Adipose tissue (tissue), 3 donors: ENCODE results near the gene FOXJ2. TPM values are rescaled to one million over a fixed set of nuclear protein-coding genes. Genes with fewer than 3 reads are reported as not detected.
A peak's percentile ranks its signal among the peaks of the same experiment; 100 is the strongest.
"Not testable (repeated sequence)": the region's sequence is repeated elsewhere in the genome, so short reads cannot be mapped to it uniquely, and the experiment has no call there.

Experiments used
- H3K27ac ChIP-seq: one replicate; pipeline ENCODE4 v1.5.1; 2013; ENCODE audit warnings: low read depth, low read length
- WGBS, 3 donors: extraction: QIAGEN DNeasy Blood & Tissue Kit; methylation state at CpG; one replicate each; pipeline ENCODE4 v1.1.7; 2013; 5-methylcytosine and 5-hydroxymethylcytosine counted together
- polyA plus RNA-seq, 3 donors: library from polyadenylated mRNA; stranded (reverse); fragments of 200-250 nt; gene quantifications; one replicate each; pipeline ENCODE4 v1.2.3, GENCODE V29; 2013
- donor health status: healthy with polysubstance abuse.
- donor health status: Bipolar disorder and iron deficiency.
- donor health status: healthy.

Gene FOXJ2
- polyA plus RNA-seq, 3 donors = 4.8 to 8.7 (median 7.6) TPM

DNA sequence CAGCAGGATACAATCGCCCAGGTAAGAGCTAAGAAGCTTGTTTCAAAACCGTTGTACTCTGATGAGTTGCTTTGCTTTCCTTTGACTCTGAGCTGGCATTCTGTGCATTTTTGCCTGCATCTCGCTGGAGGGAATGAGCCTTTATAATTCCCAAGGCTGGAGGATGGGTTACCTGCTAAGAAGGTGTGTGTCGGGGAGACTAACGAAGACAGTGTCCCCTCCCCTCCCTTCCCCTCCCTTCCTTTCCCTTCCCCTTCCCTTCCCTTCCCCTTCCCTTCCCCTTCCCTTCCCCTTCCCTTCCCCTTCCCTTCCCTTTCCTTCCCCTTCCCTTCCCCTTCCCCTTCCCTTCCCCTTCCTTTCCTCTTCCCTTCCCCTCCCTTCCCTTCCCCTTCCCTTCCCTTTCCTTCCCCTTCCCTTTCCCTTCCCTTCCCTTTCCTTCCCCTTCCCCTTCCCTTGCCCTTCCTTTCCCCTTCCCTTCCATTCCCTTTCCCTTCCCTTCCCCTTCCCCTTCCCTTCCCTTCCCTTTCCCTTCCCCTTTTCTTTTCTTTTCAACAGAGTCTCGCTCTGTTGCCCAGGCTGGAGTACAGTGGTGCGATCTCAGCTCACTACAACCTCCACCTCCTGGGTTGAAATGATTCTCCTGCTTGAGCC lies 18.2 kb downstream of the FOXJ2 start:
- H3K27ac ChIP-seq = no peak overlapping the region
- 84 to 89% (median 87%) methylated on average over 7 of the region's 7 CpGs for WGBS, 3 donors

DNA sequence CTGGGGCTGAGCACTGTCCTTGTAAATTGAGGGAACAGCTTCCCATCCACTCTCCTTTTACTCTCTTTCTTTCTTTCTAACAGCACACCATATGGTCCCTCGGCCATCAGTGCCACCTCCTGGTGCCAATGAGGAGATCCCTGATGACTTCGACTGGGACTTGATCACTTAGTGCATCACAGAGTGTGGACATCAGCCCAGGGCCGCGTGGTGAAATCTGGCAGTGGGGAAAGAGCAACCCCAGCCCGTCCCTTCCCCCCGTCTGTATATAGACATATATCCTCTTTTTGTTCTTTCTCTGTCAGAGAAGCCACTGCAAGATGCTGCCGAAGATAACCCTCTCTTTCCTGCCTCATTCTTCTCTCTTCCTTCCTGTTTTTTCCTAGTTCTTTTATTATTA lies 20.2 kb downstream of the FOXJ2 start:
- 50 to 82% (median 52%) methylated on average over 7 of the region's 7 CpGs for WGBS, 3 donors
- no peak overlapping the region for H3K27ac ChIP-seq

DNA sequence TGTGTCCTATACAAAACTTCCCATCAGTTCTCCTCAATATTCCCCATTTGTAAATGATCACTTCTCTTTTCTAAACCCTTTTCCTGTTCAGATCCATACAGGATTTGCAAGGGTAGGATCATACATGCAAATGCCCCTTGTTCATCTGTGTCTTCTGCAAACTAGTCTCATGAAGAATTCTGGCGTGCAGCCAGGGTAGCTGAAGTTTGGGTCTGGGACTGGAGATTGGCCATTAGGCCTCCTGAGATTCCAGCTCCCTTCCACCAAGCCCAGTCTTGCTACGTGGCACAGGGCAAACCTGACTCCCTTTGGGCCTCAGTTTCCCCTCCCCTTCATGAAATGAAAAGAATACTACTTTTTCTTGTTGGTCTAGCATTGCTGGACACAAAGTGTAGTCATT lies 22.3 kb downstream of the FOXJ2 start:
- no peak overlapping the region for H3K27ac ChIP-seq
- WGBS, 3 donors = 92 to 93% (median 93%) methylated on average over 2 of the region's 2 CpGs

DNA sequence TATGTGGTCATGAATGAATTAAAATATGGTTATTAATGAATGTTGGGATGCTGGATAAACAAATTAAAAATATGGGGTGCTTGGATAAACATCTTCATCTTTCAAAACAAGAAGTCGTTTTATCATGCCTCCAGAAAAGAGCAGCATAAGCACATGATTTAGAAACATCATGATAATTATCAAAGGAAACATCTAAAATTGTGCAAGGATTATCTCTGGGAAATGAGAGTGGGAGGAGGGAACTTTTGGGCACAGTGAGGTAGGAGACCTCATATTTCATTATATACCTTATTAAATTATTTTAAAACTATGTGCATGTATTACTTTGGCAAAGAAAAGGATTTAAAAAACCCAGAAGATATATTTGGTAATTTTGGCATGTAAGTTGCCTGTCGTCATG lies 24.8 kb downstream of the FOXJ2 start:
- H3K27ac ChIP-seq = no peak overlapping the region
- 43 to 75% (median 47%) methylated on average over 2 of the region's 2 CpGs for WGBS, 3 donors

DNA sequence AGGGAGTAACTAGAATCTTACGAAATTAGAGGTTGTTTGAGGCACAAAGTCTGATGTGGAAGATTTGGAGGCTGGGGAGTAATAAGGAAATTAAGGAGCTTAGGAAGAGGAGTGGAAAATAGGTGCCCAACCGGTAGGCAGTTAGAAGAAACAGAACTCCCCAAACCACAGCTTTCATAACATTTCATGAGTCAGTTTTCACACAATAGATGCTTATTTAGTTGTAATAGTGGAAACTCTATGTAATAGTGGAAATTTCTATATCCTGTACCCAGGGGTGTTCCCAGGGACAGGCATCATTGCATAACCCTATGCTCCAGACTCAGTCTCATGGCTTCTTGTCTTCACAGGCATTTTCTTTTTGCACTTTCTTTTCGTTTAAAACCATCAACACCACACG lies 25.3 kb downstream of the FOXJ2 start:
- whole genome bisulfite sequencing, 3 donors = 41 to 71% (median 43%) methylated on average over 4 of the region's 4 CpGs
- H3K27ac ChIP-seq = no peak overlapping the region

DNA sequence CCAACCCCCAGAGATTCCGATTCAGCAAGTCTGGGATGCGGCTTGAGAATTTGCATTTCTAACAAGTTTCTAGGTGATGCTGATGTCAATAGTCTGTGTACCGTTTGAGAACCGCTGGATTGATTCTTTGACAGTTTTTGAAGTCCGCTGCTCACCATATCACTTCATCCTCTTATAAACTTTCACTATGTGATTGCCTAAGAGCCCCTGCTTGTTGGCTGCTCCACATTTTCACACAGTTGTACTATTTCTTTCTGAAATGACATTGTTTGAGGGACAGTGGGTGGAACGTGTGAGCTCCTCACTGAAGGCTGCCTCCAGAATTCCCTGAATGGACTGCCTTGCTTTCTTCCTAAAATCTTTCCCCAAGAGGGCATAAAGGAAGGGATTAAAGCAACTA lies 26.0 kb downstream of the FOXJ2 start:
- 56 to 70% (median 67%) methylated on average over 6 of the region's 6 CpGs for WGBS, 3 donors
- H3K27ac ChIP-seq = no peak overlapping the region

DNA sequence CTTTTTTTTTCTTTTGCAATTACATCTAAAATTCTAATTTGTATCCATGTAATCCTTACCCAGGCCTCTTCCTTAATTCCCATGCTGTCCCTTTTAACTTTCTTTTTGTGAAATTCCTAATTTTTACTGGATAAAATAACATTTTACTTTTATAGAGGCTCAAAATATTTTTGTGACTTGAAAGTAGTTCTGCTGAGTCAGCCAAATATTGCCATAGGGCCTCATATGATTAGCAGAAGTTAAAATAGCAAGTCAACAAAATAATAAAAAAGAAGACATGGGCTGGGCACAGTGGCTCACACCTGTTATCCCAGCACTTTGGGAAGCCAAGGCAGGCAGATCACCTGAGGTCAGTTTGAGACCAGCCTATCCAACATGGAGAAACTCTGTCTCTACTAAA lies 31.6 kb downstream of the FOXJ2 start:
- no peak overlapping the region for H3K27ac ChIP-seq

DNA sequence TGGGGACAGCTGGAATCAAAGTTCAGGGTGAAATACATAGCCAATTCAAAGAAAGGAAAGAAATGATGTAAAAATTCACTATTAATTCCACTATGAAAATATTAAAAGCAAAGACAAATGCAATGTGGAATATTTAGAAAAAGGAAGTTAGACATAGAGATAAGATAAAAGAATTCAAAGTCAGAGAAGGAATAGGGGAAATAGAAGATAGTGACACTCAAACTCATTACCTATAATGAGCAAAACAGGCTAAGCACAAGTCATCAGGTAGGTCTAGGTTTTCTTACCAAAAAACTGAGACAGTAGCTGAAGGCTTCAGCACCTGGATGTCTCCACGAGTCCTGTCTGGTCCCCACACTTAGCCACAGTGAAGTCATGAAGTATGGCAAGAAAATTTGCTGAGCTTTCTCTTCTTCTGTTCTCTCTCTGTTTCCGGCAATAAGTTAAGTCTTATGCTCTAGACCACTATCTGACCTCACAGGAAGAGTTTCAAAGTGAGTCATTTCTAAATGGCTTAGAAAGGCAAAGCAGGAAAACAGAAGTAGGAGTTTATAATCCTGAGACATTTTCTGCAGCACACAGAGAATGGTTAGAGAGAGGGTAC lies 33.6 kb downstream of the FOXJ2 start, which contains the start of gene C3AR1:
C3AR1 (minus strand) TSS at position 369 of the 604 bp plus-strand sequence. CDS start 6,174 bp downstream, outside the sequence.
- WGBS, 3 donors = 22 to 56% (median 26%) methylated on average over 2 of the region's 2 CpGs

DNA sequence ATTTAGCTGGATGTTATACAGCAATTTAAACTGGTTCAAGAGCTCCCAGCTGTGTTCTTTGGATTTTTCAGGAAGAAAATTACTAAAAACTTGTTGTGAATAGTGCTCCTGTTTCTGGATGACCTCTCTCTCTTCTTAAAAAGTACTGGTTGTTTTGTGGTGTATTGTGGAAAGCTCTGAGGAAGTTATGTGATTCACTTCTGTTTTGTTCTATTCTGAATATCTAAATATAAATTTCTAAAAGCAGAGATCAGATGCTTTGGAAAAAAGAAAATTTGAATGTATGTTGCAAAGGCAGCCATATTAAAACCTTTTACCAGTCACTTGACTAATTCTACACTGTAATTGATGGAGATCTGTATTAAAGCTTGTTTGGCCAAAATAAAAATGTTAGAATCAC lies 37.1 kb downstream of the FOXJ2 start:
- H3K27ac ChIP-seq = no peak overlapping the region

More for the DNA sequence above, 33.6 kb downstream of the FOXJ2 start, which contains the start of gene C3AR1:
- H3K27ac ChIP-seq = no peak within 1 kb of the TSS

DNA sequence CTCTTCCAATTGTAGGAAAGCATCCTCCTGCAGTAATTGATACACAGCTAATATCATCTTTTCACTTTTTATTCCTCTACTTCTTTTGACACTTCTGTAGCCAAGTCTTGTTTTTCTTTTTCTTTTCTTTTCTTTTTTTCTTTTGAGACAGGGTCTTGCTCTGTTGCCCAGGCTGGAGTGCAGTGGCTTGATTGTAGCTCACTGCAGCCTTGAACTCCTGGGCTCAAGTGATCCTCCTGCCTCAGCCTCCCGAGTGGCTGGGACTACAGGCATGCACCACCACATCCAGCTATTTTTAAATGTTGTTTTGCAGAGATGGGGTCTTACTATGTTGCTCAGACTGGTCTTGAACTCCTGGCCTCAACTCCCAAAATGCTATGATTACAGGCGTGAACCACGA lies 39.3 kb downstream of the FOXJ2 start:
- WGBS, 3 donors = 86 to 96% (median 87%) methylated on average over 3 of the region's 3 CpGs
- H3K27ac ChIP-seq = not testable (repeated sequence)

DNA sequence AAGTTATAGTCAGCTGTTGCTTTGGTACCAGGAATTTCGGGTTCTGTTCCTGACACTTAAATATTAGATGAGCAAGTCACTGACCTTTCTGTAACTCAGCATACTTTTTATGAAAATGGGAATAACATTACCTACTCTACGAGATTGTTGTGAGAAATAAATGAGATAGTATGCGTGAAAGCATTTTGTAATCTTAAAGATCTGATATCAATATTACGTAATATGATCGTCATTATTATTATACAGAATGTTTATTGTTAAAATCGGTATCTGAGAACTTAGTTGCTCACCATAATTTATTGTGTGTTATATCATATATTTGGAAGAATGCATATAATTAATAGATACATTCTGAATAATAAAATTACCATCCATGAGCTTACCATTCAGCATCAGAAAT lies 43.4 kb downstream of the FOXJ2 start:
- H3K27ac ChIP-seq = no peak overlapping the region
- 81 to 85% (median 82%) methylated on average over 6 of the region's 6 CpGs for WGBS, 3 donors

DNA sequence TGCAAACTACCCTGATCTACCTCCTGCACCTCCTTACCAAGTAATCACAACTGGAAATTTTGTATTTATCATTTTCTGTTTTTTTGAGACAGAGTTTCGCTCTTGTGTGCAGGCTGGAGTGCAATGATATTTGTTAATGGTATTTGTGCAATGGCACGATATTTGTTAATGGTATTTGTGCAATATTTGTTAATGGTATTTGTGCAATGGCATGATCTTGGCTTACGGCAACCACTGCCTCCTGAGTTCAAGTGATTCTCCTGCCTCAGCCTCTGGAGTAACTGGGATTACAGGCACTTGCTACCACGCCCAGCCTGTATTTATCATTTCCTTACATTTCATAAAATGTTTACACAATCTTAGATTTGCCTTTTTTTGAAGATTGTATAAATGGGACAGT lies 43.9 kb downstream of the FOXJ2 start:
- 60 to 80% (median 67%) methylated on average over 4 of the region's 4 CpGs for WGBS, 3 donors
- no peak overlapping the region for H3K27ac ChIP-seq

DNA sequence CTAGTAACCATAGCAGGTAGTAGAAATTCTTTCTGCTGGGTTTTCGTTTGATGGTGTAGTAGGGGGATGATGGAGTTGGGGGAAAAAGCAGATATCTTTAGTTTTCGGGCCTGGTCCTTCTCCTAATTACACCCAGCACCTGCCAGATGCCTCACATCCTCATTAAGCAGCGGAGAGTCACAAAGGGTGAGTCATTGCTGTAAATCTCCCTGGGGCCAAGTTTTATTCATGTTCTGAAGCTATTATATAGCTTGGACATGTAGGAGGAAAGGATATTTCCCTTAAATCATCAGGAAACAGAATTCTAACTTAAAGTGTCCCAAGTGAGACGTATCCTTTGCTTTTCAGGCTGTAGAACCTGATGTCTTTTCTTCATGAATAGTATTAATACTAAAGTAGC lies 44.7 kb downstream of the FOXJ2 start:
- H3K27ac ChIP-seq = no peak overlapping the region
- WGBS, 3 donors = 46 to 79% (median 65%) methylated on average over 4 of the region's 4 CpGs

DNA sequence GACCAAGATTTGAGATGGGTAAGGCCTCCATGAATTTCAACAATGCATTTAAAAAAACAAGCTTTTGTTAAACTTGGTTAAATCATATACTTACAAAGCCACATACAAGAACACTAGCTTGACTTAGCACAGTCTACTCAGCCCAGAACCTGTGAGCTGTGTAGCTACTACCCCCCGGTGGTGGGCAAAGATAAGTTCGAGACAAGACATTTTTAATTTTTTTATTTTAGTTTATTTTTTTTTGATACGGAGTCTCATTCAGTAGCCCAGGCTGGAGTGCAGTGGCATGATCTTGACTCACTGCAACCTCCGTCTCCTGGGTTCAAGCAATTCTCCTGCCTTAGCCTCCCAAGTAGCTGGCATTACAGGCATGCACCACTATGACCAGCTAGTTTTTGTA lies 45.9 kb downstream of the FOXJ2 start:
- no peak overlapping the region for H3K27ac ChIP-seq
- WGBS, 3 donors = 23 to 35% (median 26%) methylated on average over 4 of the region's 4 CpGs

DNA sequence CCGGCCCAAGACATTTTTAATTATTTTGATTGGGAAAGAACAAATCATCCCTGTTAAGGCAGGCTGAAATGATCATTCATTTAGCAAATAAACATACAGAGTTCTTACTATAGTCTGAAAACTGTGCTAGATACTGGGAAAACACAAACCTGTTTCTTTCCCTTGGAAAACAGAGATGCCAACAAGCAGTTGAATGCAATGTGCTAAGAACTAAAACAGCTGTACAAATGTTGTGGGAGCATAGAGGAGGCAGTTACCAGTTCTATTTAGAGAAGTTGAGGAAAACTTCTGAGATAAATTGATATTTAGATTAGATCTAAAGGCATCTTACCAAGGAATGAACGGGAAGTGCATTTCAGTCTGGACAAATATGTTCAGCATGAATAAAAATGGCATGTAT lies 46.4 kb downstream of the FOXJ2 start:
- 33 to 85% (median 85%) methylated on average over 2 of the region's 2 CpGs for WGBS, 3 donors
- H3K27ac ChIP-seq = no peak overlapping the region

DNA sequence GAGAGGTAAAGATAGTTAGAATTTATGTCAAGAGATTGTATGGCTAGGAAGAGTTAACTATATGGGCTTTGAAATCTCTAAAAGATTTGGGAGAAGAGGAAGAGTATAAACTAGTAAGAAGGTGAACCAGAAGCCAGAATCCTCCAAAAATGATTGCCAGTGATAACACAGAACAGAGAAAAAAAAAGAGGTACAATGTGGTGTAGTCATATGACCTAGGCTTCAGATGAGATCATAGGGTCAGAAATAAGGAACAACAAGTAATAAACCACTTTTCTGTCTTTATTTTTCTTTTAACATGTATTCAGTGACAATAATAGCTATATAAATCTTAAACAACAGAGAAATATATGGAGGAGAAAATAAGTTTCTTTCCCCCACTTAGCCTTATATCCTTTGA lies 47.6 kb downstream of the FOXJ2 start:
- H3K27ac ChIP-seq = no peak overlapping the region

DNA sequence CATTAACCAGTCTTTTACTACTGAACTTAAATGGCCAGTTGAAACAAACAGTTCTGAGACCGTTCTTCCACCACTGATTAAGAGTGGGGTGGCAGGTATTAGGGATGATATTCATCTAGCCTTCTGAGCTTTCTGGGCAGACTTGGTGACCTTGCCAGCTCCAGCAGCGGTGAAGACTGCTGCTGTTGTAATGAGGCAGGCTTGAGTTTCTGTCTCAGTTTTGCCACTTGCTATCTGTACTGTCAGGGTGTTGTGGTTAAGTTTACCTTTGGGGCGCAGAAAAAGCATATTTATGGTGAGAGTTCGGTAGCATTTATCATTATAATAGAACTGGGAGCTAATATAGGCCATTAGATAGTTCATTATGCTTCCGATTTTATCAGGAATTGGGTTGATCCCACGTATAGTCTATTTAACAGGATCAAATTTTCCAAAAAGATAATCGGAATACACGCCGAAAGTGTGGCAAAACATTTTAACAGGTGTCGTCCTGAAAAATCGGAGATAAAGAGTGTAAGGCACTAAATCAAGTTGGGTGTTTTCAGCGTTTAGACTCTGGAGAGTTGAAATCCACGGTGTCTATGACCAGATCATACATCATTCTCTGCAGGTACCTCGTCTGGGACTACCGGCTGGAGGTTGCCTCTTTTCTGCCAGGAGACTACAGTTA lies 48.9 kb downstream of the FOXJ2 start:
- WGBS, 3 donors = 1 to 2% (median 2%) methylated on average over 15 of the region's 15 CpGs
- H3K27ac ChIP-seq = peak overlapping the region; percentile 51

DNA sequence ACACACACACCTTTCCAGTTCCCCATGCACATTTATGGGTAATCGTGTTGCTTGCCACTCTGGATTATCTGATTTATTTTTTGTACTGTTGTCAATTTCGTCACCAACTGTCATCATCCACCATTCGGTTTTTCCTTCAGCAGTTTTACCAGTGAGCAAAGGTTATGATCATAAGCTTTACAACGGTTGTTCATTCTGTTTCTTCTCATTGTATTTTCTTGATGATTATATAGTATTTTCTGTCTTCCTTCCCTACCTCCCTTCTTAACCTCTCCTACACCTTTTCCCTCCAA lies 50.2 kb downstream of the FOXJ2 start:
- 3 to 4% (median 3%) methylated on average over 4 of the region's 4 CpGs for WGBS, 3 donors
- H3K27ac ChIP-seq = no peak overlapping the region

DNA sequence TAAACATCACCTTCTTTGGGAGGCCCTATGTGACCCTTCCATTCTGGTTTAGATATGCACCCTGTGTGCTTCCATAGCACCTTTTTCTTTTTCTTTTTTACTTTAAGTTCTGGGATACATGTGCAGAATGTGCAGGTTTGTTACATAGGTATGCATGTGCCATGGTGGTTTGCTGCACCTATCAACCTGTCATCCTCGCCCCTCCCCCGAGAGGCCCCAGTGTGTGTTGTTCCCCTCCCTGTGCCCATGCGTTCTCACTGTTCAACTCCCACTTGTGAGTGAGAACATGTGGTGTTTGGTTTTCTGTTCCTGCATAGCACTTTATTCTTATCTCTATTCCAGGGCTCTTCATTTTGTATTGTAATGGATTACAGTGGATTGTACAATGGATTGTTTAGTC lies 51.8 kb downstream of the FOXJ2 start:
- 26 to 74% (median 71%) methylated on average over 3 of the region's 3 CpGs for WGBS, 3 donors
- not testable (repeated sequence) for H3K27ac ChIP-seq

DNA sequence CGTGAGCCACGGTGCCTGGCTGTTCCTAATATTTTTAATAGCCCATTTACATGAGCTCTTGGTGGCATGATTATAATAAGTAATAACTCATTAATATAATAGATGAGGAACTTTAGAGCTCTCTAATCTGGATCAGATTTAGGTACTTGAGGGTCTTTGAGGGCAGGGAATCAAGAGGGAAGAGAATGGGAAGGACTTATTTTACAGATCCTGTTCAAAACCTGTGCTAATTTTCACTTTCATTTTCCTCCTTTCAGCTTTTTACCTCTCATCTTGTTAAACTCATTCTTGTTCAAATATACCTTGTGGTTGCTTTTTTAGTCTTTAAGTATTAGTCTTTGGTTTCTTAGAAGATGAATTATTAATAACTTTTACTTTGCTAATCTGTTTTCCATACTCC lies 55.1 kb downstream of the FOXJ2 start:
- WGBS, 3 donors = 95 to 96% (median 96%) methylated on average over 2 of the region's 2 CpGs
- H3K27ac ChIP-seq = no peak overlapping the region
